Upper lobe of right lung (tissue), 1 donor: ENCODE measurements around the gene PCGF6. TPM values are rescaled to one million over a fixed set of nuclear protein-coding genes. Genes with fewer than 3 reads are reported as not detected.

Experiments used
- ATAC-seq: fragments of 200-7000 bp; cut with Tn5 transposase; one replicate; pipeline ENCODE4 v1.9.1; 2020; ENCODE audit warnings: mild to moderate bottlenecking, moderate library complexity
- DNase-seq: peaks from one replicate; pipeline ENCODE4 v3.0.0-alpha.2; 2020
- H3K27ac ChIP-seq: fragments of 200-600 bp; one replicate; pipeline ENCODE4 v1.8.0; 2022
- H3K27me3 ChIP-seq: fragments of 200-600 bp; one replicate; pipeline ENCODE4 v1.8.0; 2022; ENCODE audit warnings: mild to moderate bottlenecking
- H3K36me3 ChIP-seq: fragments of 200-600 bp; one replicate; pipeline ENCODE4 v1.8.0; 2022
- H3K4me1 ChIP-seq: fragments of 200-600 bp; one replicate; pipeline ENCODE4 v1.8.0; 2022
- H3K4me3 ChIP-seq: fragments of 200-600 bp; one replicate; pipeline ENCODE4 v1.8.0; 2022; ENCODE audit warnings: mild to moderate bottlenecking
- H3K9me3 ChIP-seq: fragments of 200-600 bp; one replicate; pipeline ENCODE4 v1.8.0; 2022
- intact Hi-C: fragments of 100-400 bp; cut with DNase I; formaldehyde crosslinking; loops from one replicate; pipeline ENCODE4 v1.11.0; 2022
- total RNA-seq: library from RNA; stranded (reverse); fragmentation: NEBNext Ultra II Directional; extraction: Animal tissue kit (Norgen Biotek cat#: 25700); gene quantifications from one replicate; pipeline ENCODE4 v1.2.1, GENCODE V29; 2021
- TF ChIP-seq, protein P1 (sequence below): fragments of 200-600 bp; IDR thresholded peaks from one replicate; pipeline ENCODE4 v1.8.0; 2022; ENCODE audit warnings: antibody characterized with exemption
- donor health status: DM: no; HTN: yes; CAD: no; lungs with severe emphysema.

PCGF6 gene
- total RNA-seq, 1 donor from 2014 or later, result 5.5 TPM

DNA sequence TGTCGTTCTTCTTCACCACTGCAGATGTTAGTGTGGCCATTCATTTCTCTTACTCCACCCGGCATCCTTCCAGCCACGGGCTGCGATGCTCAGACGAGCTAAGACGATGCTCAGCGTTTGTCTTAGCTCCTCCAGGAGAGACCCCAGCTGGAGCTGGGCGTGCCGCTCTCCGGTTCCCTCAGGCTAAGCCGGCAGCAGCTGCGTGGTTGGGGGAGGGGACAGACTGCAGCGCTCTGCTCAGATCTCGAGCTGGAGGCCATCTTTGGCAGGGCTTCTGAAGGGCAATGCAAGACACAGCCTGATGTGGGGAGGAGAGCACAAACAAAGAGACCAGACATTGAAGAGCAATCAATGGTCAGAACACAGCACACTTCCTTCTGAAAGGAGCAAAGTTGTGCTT is 69.2 kb downstream of the PCGF6 start:
- DNase-seq (peak; percentile 38), ATAC-seq (no peak)
- Histone ChIP-seq H3K27me3 (peaks cover 80% of the 10 kb centered on the region), H3K9me3 (no peaks in the 10 kb centered on the region), H3K36me3 (no peaks in the 10 kb centered on the region), H3K4me1 (peaks cover 7% of the 10 kb centered on the region), H3K4me3 (no peak overlapping the region), H3K27ac (no peak overlapping the region)
- intact Hi-C loops, result no loop called here
- TF ChIP-seq, protein P1, sequence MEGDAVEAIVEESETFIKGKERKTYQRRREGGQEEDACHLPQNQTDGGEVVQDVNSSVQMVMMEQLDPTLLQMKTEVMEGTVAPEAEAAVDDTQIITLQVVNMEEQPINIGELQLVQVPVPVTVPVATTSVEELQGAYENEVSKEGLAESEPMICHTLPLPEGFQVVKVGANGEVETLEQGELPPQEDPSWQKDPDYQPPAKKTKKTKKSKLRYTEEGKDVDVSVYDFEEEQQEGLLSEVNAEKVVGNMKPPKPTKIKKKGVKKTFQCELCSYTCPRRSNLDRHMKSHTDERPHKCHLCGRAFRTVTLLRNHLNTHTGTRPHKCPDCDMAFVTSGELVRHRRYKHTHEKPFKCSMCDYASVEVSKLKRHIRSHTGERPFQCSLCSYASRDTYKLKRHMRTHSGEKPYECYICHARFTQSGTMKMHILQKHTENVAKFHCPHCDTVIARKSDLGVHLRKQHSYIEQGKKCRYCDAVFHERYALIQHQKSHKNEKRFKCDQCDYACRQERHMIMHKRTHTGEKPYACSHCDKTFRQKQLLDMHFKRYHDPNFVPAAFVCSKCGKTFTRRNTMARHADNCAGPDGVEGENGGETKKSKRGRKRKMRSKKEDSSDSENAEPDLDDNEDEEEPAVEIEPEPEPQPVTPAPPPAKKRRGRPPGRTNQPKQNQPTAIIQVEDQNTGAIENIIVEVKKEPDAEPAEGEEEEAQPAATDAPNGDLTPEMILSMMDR, result no peak

DNA sequence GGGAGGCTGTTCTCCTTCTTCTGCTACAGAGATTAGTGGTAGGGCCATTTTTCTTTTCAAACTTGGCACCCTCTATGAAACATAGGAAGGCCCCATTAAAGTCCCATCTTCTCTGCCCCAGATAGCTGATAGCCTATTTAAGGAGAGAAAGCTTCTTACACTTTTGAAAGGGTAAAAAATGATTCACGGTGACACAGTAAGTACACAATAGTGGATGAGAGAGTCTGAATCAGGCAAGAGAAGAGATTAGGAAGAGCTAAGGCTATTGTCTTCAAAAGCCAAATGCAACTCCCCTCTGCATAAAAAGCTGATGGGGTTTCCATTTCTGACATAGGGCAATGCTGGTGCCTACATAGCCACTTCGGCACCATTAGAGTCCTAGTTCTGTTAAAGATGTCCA is 70.4 kb downstream of the PCGF6 start:
- intact Hi-C loops, result no loop called here
- Histone ChIP-seq H3K36me3 (no peaks in the 10 kb centered on the region), H3K27ac (no peak overlapping the region), H3K4me1 (peaks cover 7% of the 10 kb centered on the region), H3K9me3 (no peaks in the 10 kb centered on the region), H3K4me3 (no peak overlapping the region), H3K27me3 (peaks cover 84% of the 10 kb centered on the region)
- DNase-seq (no peak), ATAC-seq (no peak)
- TF ChIP-seq, protein P1, result no peak

DNA sequence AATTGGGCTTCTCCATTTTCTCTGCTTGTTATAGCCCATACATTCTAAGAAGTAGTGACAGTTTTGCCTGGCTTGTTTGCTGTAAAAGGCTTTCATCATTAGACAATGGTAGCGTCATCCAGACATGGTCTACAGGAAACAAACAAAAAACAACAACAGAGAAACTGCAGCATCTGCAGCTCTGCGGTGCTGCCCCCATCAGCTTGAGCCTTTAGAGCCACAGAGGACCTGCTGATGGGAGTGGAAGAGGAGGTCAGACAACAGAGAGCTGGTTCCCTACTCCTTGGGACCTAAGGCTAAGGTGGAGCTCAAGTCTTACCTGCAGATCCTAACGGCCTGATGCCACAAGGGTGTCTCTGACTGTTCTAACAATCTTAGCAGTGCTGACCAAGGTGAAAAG is 70.9 kb downstream of the PCGF6 start:
- no peak overlapping the region for H3K4me3 ChIP-seq
- TF ChIP-seq, protein P1, result no peak
- no peak for DNase-seq
- no peaks in the 10 kb centered on the region for H3K9me3 ChIP-seq
- peaks cover 84% of the 10 kb centered on the region for H3K27me3 ChIP-seq
- H3K4me1 ChIP-seq, result peaks cover 7% of the 10 kb centered on the region
- no peak for ATAC-seq
- H3K36me3 ChIP-seq, result no peaks in the 10 kb centered on the region
- H3K27ac ChIP-seq, result no peak overlapping the region
- intact Hi-C loops, result no loop called here

DNA sequence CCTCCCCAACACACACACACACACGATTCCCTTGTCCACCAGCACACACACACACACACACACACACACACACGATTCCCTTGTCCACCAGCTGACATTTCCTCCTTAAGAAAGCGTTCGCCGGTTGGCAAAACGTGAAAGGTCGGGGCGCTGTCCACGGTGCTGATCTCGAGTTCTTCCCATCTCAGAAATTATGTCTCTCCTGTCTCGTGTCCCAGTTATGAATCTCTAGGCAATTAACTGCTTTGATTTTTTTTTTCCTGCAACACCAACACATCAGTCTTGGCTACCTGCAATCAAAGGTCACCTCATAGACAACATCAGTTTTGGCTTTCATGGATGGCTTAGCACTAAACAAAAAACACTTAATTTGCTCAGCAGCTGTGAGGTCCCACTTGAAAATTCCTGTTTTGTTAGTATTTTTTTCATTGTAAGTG is 72.1 kb downstream of the PCGF6 start:
- ATAC-seq (peak; percentile 46), DNase-seq (peak; percentile 70)
- Histone ChIP-seq H3K4me1 (peaks cover 7% of the 10 kb centered on the region), H3K27ac (no peak overlapping the region), H3K9me3 (no peaks in the 10 kb centered on the region), H3K27me3 (peaks cover 73% of the 10 kb centered on the region), H3K36me3 (no peaks in the 10 kb centered on the region), H3K4me3 (no peak overlapping the region)
- intact Hi-C loops, result no loop called here
- TF ChIP-seq, protein P1, result no peak

DNA sequence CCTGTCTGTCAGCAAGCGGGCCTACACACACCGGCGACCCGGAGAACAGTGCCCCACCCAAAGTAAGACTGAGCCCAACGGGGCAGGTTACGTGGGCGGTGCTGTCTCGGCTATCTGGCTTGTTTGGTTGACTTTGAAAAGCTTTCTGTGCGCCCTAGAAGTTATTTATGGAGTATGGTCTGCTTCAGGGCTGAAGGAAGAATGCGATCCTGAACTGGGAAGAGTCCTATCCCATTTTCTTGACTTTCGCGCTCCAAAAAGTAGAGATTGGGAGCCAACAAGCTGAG is 72.5 kb downstream of the PCGF6 start:
- TF ChIP-seq, protein P1, result no peak
- Histone ChIP-seq H3K27ac (no peak overlapping the region), H3K9me3 (no peaks in the 10 kb centered on the region), H3K4me3 (no peak overlapping the region), H3K4me1 (peaks cover 7% of the 10 kb centered on the region), H3K27me3 (peaks cover 69% of the 10 kb centered on the region), H3K36me3 (no peaks in the 10 kb centered on the region)
- DNase-seq (no peak), ATAC-seq (no peak)
- intact Hi-C loops, result no loop called here
